Transverse colon (tissue), 4 donors: Measurements from ENCODE around the gene POU3F2. TPM values are rescaled to one million over a fixed set of nuclear protein-coding genes. Genes with fewer than 3 reads are reported as not detected.

Experiments
- DNase-seq: peaks from one replicate; pipeline ENCODE4 v3.0.0-alpha.2; 2019
- H3K27ac ChIP-seq, 4 donors: fragments of 200-600 bp; sonication (generic); 2 replicates each; pipeline ENCODE4 v1.5.1; 2016 to 2018; ENCODE audit warnings: inconsistent platforms in 4 of 4
- H3K27me3 ChIP-seq: fragments of 200-600 bp; sonication (generic); 2 replicates; pipeline ENCODE4 v1.5.1; 2017; ENCODE audit warnings: inconsistent platforms
- H3K36me3 ChIP-seq, 4 donors: fragments of 200-600 bp; sonication (generic); 2 replicates each; pipeline ENCODE4 v1.5.1; 2017 to 2019; ENCODE audit warnings: inconsistent platforms in 4 of 4
- H3K4me1 ChIP-seq, 4 donors: fragments of 200-600 bp; sonication (generic); 2 replicates each; pipeline ENCODE4 v1.5.1; 2017 to 2020; ENCODE audit warnings: inconsistent platforms in 4 of 4
- H3K4me3 ChIP-seq, 4 donors: fragments of 200-600 bp; sonication (generic); 1 replicate in 1 of 4; 2 replicates in 3 of 4; pipeline versions ENCODE4 v1.5.1 to v1.6.1; 2017 to 2019; ENCODE audit warnings: inconsistent platforms in 4 of 4
- H3K9me3 ChIP-seq, 2 donors: fragments of 200-600 bp; sonication (generic); 2 replicates each; pipeline ENCODE4 v1.5.1; 2017 to 2019; ENCODE audit warnings: inconsistent platforms in 2 of 2
- CTCF ChIP-seq, 5 experiments: fragments of 200-600 bp in 3 of 5; fragments of 450-650 bp in 2 of 5; sonication (generic) in 3 of 5; IDR thresholded peaks; 1 replicate in 2 of 5; 2 replicates in 3 of 5; pipeline ENCODE4 v1.5.1; 2016 to 2017; ENCODE audit warnings: antibody characterized with exemption in 5 of 5, inconsistent platforms in 3 of 5, mild to moderate bottlenecking in 2 of 5, moderate library complexity in 1 of 5
- EP300 ChIP-seq: sonication (generic); formaldehyde crosslinking; IDR thresholded peaks from one replicate; pipeline ENCODE4 v1.6.1; 2017; ENCODE audit warnings: antibody characterized with exemption, low read depth
- POLR2A ChIP-seq: fragments of 450-650 bp; IDR thresholded peaks from one replicate; pipeline ENCODE4 v1.6.1; 2016; ENCODE audit warnings: antibody characterized with exemption, mild to moderate bottlenecking, moderate library complexity
- POLR2AphosphoS5 ChIP-seq, 3 donors: sonication (generic); formaldehyde crosslinking; IDR thresholded peaks; one replicate each; pipeline ENCODE4 v1.6.1; 2016; ENCODE audit warnings: antibody characterized with exemption in 3 of 3
- WGBS, 2 donors: methylation state at CpG; one replicate each; pipeline ENCODE4 v1.1.5; 2018; ENCODE audit warnings: low coverage in 1 of 2; 5-methylcytosine and 5-hydroxymethylcytosine counted together
- in situ Hi-C, 4 donors: fragments of 200-750 bp; cut with MboI; loops; one replicate each; pipeline versions ENCODE4 v1.15.0 to v1.15.1; 2017; ENCODE audit warnings: low sequenced_read_pairs in 3 of 4, low pct_ligation_motif_present in 1 of 4, low pct_unique_long_range_greater_than_20kb in 1 of 4
- intact Hi-C: fragments of 100-400 bp; cut with DNase I; formaldehyde crosslinking; loops from one replicate; pipeline ENCODE4 v1.15.1; 2023; ENCODE audit warnings: low total_unique reads
- total RNA-seq, 4 donors: library from RNA; depleted of rRNA; stranded (reverse); fragments of >200 nt; gene quantifications; one replicate each; pipeline ENCODE4 v1.1.0, GENCODE V29; 2016

Gene POU3F2
- total RNA-seq, 4 donors from 2014 or later, result not detected

GRCh38 chr6:98828941-98829411 lies 5.4 kb upstream of the POU3F2 start:
- peaks cover 100% of the 10 kb centered on the region for H3K27me3 ChIP-seq
- no peaks in the 10 kb centered on the region for H3K36me3 ChIP-seq
- no peak overlapping the region for H3K4me3 ChIP-seq
- WGBS, 2 donors, result 17 to 40% methylated on average over 1 to 14 of the region's 14 CpGs
- H3K27ac ChIP-seq, result no peak overlapping the region
- no peaks in the 10 kb centered on the region for H3K9me3 ChIP-seq
- in situ Hi-C loops, result no loop called here
- DNase-seq, result no peak
- TF ChIP-seq CTCF (IDR thresholded peaks at IDR 0.05) (no peak), EP300 (no peak), POLR2A (no peak), POLR2AphosphoS5 (IDR thresholded peaks at IDR 0.05) (no peak)
- intact Hi-C loops, result no loop called here
- H3K4me1 ChIP-seq, result peaks cover 15 to 47% (median 28%) of the 10 kb centered on the region in 4 donors

DNA sequence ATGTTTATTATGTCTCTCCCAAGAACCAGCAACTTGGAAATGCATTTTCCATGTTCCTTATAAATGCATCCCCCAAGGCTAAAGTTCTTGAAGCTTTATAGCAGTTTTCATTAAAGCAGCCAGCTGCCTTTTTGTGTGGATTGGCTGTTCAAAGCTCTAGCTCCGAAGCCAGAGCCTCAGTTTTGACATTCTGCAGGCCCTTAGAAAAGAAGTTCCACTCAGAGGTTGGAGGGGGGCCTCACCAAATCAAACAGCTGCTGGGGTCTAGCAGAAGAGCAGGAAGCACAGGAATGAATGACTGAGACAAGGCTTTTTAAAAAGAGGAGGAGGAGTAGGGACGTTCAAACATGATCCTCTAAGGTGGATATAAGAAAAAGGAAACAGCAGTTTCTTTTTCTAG lies 4.2 kb upstream of the POU3F2 start:
- peaks cover 16 to 48% (median 34%) of the 10 kb centered on the region in 4 donors for H3K4me1 ChIP-seq
- no peak for TF ChIP-seq POLR2AphosphoS5 (IDR thresholded peaks at IDR 0.05)
- no peak for TF ChIP-seq EP300
- no peak for TF ChIP-seq POLR2A
- TF ChIP-seq CTCF (IDR thresholded peaks at IDR 0.05), result no peak
- in situ Hi-C loops (no loop called here), intact Hi-C loops (no loop called here)
- H3K36me3 ChIP-seq, result no peaks in the 10 kb centered on the region
- H3K27ac ChIP-seq, result no peak overlapping the region
- 0 to 19% methylated on average over 1 to 2 of the region's 2 CpGs for WGBS, 2 donors
- peaks cover 99% of the 10 kb centered on the region for H3K27me3 ChIP-seq
- DNase-seq, result no peak
- no peaks in the 10 kb centered on the region for H3K9me3 ChIP-seq
- no peak overlapping the region for H3K4me3 ChIP-seq

DNA sequence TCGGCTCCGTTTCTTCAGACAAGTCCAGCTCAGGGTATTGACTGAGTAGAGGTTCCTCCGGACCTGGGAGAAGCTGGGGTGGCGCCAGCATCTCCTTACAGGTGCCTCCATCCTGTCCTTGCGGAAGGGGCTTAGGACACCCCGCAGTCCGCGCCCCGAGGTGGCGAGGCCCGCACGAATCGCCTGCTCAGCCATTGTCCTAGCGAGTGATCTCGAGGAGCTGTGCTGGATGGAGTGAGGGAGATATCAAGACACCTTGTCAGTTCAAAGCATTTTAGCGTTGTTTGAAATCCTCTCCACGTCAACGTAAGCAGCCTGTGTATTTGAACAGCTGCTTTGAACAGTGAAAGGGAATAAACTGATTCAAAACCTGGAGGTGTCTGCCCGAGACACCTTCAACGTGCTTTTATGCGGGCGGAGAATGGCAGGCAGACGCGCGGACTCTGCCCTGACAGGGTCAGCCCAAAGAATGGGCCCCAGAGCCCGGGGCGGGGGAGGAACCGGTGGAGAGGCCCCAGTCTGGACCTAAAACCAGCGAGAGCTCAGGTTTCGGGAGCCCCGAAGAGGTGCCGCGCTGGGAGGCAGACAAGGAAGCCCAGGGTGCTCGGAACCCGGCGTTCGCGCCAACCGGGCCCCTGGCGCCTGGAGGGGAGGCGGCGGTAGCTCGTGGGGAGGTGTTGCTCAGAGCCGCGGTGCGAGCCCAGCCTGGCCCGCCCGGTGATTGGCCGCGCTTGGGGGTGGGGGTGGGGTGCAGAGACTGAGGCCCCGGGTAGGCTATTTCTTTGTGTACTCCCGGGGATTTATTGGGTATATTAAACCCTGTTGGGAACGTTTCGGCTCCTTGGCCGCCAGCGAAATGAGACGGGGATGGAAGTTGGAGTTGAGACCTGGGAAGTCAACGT lies 3.1 kb upstream of the POU3F2 start:
- peaks cover 99% of the 10 kb centered on the region for H3K27me3 ChIP-seq
- no peaks in the 10 kb centered on the region for H3K36me3 ChIP-seq
- intact Hi-C loops (no loop called here), in situ Hi-C loops (no loop called here)
- no peak overlapping the region for H3K27ac ChIP-seq
- H3K9me3 ChIP-seq, result no peaks in the 10 kb centered on the region
- TF ChIP-seq POLR2A (no peak), CTCF (IDR thresholded peaks at IDR 0.05) (no peak), EP300 (no peak), POLR2AphosphoS5 (IDR thresholded peaks at IDR 0.05) (no peak)
- H3K4me3 ChIP-seq, result peak overlapping the region in 1 of 4 donors; percentile 27
- WGBS, 2 donors, result 13% methylated on average over 57 of the region's 58 CpGs; no CpG with 5 or more reads in 1 of the 2 donors
- H3K4me1 ChIP-seq, result peaks cover 24 to 57% (median 44%) of the 10 kb centered on the region in 4 donors
- DNase-seq, result no peak

DNA sequence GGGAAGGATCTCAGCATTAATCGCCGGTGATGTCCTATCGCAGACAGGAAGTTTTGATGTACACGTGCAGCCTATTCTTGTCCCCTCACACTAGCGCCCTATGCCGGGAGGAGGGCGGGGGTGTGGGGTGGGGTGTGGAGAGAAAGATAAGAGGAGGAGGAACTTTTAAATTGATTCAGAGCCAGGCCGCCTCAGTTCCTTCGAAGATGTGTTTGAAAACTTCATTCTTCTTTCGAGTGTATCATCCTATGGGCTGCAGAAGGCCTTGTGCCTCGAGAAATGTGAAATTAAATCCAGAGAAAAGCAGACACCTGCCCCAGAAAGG lies 2.5 kb upstream of the POU3F2 start:
- Histone ChIP-seq H3K4me1 (peaks cover 24 to 57% (median 44%) of the 10 kb centered on the region in 4 donors), H3K9me3 (no peaks in the 10 kb centered on the region), H3K27ac (no peak overlapping the region), H3K36me3 (no peaks in the 10 kb centered on the region), H3K27me3 (peaks cover 99% of the 10 kb centered on the region), H3K4me3 (peak overlapping the region in 1 of 4 donors; percentile 65)
- in situ Hi-C loops (no loop called here), intact Hi-C loops (no loop called here)
- TF ChIP-seq CTCF (IDR thresholded peaks at IDR 0.05) (no peak), POLR2A (no peak), POLR2AphosphoS5 (IDR thresholded peaks at IDR 0.05) (no peak), EP300 (no peak)
- no peak for DNase-seq
- WGBS, 2 donors, result 2 to 3% methylated on average over 9 to 11 of the region's 11 CpGs
